ENCODE results near the gene ZNF202.

DNA sequence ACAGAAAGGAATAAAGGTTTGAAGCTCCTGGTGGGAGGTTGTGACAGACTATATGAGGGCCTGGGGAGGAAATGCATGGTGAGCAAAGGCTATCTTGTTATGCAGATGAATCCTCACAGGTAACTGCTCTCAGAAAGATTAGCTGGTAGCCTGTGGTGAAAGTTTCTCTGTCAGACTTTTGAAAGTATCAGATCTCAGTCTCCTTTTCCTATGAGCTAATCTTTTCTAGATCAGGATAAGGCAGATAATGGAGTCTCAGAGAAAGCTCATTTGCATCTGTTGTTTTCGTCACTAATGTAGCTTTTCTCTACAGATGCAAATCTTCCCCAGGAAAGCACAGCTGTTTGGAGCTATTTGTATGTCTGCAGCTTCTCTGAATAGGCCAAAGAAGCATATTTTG is 33.8 kb upstream of the ZNF202 start:
- TF ChIP-seq POLR2A (IDR thresholded peaks at IDR 0.05): no peak
- TF ChIP-seq, protein P1, sequence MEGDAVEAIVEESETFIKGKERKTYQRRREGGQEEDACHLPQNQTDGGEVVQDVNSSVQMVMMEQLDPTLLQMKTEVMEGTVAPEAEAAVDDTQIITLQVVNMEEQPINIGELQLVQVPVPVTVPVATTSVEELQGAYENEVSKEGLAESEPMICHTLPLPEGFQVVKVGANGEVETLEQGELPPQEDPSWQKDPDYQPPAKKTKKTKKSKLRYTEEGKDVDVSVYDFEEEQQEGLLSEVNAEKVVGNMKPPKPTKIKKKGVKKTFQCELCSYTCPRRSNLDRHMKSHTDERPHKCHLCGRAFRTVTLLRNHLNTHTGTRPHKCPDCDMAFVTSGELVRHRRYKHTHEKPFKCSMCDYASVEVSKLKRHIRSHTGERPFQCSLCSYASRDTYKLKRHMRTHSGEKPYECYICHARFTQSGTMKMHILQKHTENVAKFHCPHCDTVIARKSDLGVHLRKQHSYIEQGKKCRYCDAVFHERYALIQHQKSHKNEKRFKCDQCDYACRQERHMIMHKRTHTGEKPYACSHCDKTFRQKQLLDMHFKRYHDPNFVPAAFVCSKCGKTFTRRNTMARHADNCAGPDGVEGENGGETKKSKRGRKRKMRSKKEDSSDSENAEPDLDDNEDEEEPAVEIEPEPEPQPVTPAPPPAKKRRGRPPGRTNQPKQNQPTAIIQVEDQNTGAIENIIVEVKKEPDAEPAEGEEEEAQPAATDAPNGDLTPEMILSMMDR (IDR thresholded peaks at IDR 0.05): no peak
- no peak for TF ChIP-seq POLR2AphosphoS5 (IDR thresholded peaks at IDR 0.05)
- no peak for TF ChIP-seq EP300 (IDR thresholded peaks at IDR 0.05)
